ENCODE measurements around the gene COX8A. TPM values are rescaled to one million over a fixed set of nuclear protein-coding genes. Genes with fewer than 3 reads are reported as not detected.

COX8A gene
- total and polyA plus RNA-seq, 2 of the 13 experiments (the other 11 are each of a cell fraction or from before 2014, with no cell fraction given), result 202 to 406 TPM

DNA sequence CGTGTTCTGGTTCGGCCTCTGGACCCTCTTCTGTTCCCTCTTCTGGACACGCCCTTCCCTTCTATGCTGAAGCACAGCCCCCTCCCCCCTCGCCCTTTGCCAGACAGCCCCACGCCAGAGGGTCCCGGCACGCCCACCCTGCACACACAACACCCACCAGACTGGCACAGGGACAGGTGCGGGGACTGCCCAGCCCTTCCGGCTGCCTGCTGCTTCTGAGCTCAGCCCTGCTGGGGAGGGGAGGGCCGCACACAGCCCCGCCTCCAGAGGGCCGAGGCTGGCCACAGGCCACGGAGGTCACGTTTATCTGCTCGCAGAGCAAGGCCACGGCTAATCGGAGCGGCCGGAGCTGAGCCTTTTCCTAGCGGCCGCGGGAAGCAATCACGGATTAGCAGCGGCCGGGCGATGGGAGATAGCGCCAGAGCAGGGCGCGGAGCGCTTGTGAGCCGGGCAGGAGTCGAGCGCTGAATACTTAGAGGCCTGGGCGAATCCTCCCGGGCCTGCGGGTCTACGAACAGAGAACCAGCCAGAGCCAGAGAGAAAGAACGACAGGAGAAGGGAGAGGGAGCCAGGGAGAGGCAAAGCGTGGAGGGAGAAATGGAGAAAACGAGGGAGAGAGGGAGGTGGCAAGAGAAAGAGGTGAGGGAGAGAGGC lies 33.3 kb downstream of the COX8A start (continued):
- TF ChIP-seq, protein P1, sequence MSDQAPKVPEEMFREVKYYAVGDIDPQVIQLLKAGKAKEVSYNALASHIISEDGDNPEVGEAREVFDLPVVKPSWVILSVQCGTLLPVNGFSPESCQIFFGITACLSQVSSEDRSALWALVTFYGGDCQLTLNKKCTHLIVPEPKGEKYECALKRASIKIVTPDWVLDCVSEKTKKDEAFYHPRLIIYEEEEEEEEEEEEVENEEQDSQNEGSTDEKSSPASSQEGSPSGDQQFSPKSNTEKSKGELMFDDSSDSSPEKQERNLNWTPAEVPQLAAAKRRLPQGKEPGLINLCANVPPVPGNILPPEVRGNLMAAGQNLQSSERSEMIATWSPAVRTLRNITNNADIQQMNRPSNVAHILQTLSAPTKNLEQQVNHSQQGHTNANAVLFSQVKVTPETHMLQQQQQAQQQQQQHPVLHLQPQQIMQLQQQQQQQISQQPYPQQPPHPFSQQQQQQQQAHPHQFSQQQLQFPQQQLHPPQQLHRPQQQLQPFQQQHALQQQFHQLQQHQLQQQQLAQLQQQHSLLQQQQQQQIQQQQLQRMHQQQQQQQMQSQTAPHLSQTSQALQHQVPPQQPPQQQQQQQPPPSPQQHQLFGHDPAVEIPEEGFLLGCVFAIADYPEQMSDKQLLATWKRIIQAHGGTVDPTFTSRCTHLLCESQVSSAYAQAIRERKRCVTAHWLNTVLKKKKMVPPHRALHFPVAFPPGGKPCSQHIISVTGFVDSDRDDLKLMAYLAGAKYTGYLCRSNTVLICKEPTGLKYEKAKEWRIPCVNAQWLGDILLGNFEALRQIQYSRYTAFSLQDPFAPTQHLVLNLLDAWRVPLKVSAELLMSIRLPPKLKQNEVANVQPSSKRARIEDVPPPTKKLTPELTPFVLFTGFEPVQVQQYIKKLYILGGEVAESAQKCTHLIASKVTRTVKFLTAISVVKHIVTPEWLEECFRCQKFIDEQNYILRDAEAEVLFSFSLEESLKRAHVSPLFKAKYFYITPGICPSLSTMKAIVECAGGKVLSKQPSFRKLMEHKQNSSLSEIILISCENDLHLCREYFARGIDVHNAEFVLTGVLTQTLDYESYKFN (CRISPR knock-in tag; conservative IDR thresholded peaks at IDR 0.05), result peak; percentile 80
- TF ChIP-seq, protein P2, sequence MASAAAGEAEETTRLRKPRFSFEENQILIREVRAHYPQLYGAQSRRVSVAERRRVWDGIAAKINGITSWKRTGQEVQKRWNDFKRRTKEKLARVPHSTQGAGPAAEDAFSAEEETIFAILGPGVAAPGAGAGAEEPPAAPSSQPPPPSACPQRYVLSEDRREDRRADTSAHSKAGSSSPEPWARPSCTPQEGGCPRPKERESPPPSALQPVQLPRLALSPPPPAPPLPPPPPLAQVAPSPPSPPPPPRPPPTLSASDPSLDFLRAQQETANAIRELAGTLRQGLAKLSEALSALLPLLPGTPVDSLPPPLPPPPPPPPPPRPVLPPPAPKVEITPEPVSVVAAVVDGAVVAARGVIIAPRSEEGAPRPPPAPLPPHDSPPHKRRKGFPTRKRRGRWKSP (CRISPR knock-in tag; IDR thresholded peaks at IDR 0.05), result peak; percentile 98
- TF ChIP-seq FOXK1 (CRISPR knock-in tag; IDR thresholded peaks at IDR 0.05; ENCODE audit: borderline replicate concordance, low read depth) (no peak), HOXA5 (CRISPR knock-in tag; IDR thresholded peaks at IDR 0.05) (peak; percentile 67; the same call in 1 of the 2 replicates), SP1 (IDR thresholded peaks at IDR 0.05) (no peak), SP1 (CRISPR knock-in tag; IDR thresholded peaks at IDR 0.05) (peak; percentile 61), ZNF607 (CRISPR knock-in tag; IDR thresholded peaks at IDR 0.05; ENCODE audit: borderline replicate concordance) (0 out of 2 replicates have a peak, but pooled peaks have one; percentile 74), FOXP1 (IDR thresholded peaks at IDR 0.05) (no peak), FOXP1 (CRISPR knock-in tag; IDR thresholded peaks at IDR 0.05) (0 out of 2 replicates have a peak, but pooled peaks have one; percentile 21), RCOR2 (CRISPR knock-in tag; IDR thresholded peaks at IDR 0.05) (peak; percentile 72; the same call in 1 of the 2 replicates), SMC3 (IDR thresholded peaks at IDR 0.05; ENCODE audit: low read length) (peak; percentile 10; the same call in 1 of the 2 replicates), KAT7 (CRISPR knock-in tag; IDR thresholded peaks at IDR 0.05; ENCODE audit: borderline replicate concordance) (peak; percentile 67; the same call in 1 of the 2 replicates), FOXA3 (CRISPR knock-in tag; IDR thresholded peaks at IDR 0.05) (peak; percentile 56), PHF8 (CRISPR knock-in tag; IDR thresholded peaks at IDR 0.05) (peak; percentile 62), NR3C1 (CRISPR knock-in tag; IDR thresholded peaks at IDR 0.05) (no peak), BHLHE40 (IDR thresholded peaks at IDR 0.05; ENCODE audit: low read length) (peak; percentile 93), NONO (IDR thresholded peaks at IDR 0.05) (no peak), NONO (CRISPR knock-in tag; conservative IDR thresholded peaks at IDR 0.05) (peak; percentile 84; the same call in 1 of the 2 replicates)
- TF ChIP-seq, protein P3, sequence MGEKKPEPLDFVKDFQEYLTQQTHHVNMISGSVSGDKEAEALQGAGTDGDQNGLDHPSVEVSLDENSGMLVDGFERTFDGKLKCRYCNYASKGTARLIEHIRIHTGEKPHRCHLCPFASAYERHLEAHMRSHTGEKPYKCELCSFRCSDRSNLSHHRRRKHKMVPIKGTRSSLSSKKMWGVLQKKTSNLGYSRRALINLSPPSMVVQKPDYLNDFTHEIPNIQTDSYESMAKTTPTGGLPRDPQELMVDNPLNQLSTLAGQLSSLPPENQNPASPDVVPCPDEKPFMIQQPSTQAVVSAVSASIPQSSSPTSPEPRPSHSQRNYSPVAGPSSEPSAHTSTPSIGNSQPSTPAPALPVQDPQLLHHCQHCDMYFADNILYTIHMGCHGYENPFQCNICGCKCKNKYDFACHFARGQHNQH (CRISPR knock-in tag; IDR thresholded peaks at IDR 0.05), result peak; percentile 60; the same call in 1 of the 2 replicates
- TF ChIP-seq, protein P4, sequence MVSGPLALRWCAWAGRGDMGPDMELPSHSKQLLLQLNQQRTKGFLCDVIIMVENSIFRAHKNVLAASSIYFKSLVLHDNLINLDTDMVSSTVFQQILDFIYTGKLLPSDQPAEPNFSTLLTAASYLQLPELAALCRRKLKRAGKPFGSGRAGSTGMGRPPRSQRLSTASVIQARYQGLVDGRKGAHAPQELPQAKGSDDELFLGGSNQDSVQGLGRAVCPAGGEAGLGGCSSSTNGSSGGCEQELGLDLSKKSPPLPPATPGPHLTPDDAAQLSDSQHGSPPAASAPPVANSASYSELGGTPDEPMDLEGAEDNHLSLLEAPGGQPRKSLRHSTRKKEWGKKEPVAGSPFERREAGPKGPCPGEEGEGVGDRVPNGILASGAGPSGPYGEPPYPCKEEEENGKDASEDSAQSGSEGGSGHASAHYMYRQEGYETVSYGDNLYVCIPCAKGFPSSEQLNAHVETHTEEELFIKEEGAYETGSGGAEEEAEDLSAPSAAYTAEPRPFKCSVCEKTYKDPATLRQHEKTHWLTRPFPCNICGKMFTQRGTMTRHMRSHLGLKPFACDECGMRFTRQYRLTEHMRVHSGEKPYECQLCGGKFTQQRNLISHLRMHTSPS (CRISPR knock-in tag; IDR thresholded peaks at IDR 0.05; ENCODE audit: low read depth), result peak; percentile 87
- TF ChIP-seq, protein P5, sequence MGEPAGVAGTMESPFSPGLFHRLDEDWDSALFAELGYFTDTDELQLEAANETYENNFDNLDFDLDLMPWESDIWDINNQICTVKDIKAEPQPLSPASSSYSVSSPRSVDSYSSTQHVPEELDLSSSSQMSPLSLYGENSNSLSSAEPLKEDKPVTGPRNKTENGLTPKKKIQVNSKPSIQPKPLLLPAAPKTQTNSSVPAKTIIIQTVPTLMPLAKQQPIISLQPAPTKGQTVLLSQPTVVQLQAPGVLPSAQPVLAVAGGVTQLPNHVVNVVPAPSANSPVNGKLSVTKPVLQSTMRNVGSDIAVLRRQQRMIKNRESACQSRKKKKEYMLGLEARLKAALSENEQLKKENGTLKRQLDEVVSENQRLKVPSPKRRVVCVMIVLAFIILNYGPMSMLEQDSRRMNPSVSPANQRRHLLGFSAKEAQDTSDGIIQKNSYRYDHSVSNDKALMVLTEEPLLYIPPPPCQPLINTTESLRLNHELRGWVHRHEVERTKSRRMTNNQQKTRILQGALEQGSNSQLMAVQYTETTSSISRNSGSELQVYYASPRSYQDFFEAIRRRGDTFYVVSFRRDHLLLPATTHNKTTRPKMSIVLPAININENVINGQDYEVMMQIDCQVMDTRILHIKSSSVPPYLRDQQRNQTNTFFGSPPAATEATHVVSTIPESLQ (CRISPR knock-in tag; conservative IDR thresholded peaks at IDR 0.05), result no peak

Measured in HepG2 (cell line).